ENCODE results near the gene NRIP1. TPM values are rescaled to one million over a fixed set of nuclear protein-coding genes. Genes with fewer than 3 reads are reported as not detected.

NRIP1 gene
- total RNA-seq, 1 donor from 2014 or later: 59.1 TPM

- H2AFZ ChIP-seq (replicated peaks): no peak overlapping the region
- no peak for TF ChIP-seq EZH2 (IDR thresholded peaks at IDR 0.05)
- TF ChIP-seq CTCF (IDR thresholded peaks at IDR 0.05): no peak
- TF ChIP-seq EZH2phosphoT487 (IDR thresholded peaks at IDR 0.05): no peak
- peaks cover 83% of the 10 kb centered on the region for H4K20me1 ChIP-seq (ENCODE audit: low read depth)
- no peak overlapping the region for H3K4me3 ChIP-seq
- Mint-ChIP-seq H3K27me3 (ENCODE audit: insufficient read depth, low read depth) (no peaks in the 10 kb centered on the region), H3K9me3 (peaks cover 29% of the 10 kb centered on the region), H3K4me1 (peaks cover 2% of the 10 kb centered on the region), H3K36me3 (peaks cover 58% of the 10 kb centered on the region), H3K27ac (no peak overlapping the region), H3K4me3 (no peak overlapping the region)
- H3K27ac ChIP-seq: no peak overlapping the region
- H3K9ac ChIP-seq: no peak overlapping the region
- H3K4me2 ChIP-seq: no peak overlapping the region
- no peaks in the 10 kb centered on the region for H3K27me3 ChIP-seq
- H3F3A ChIP-seq (ENCODE audit: low read depth): no peaks in the 10 kb centered on the region
- no peak for DNase-seq (ENCODE audit: low spot score)
- H3K79me2 ChIP-seq (ENCODE audit: low read depth): peaks cover 87% of the 10 kb centered on the region
- no peaks in the 10 kb centered on the region for H3K9me3 ChIP-seq (ENCODE audit: low read depth)
- H3K4me1 ChIP-seq: no peaks in the 10 kb centered on the region
- H3K36me3 ChIP-seq: no peaks in the 10 kb centered on the region
These were observed 46.4 kb downstream of the NRIP1 start for GRCh38 chr21:15018382-15018781.

GRCh38 chr21:15015622-15016471 is 49.0 kb downstream of the NRIP1 start:
- H3K27me3 ChIP-seq: no peaks in the 10 kb centered on the region
- H2AFZ ChIP-seq (replicated peaks): no peak overlapping the region
- no peak for DNase-seq (ENCODE audit: low spot score)
- Mint-ChIP-seq H3K27me3 (ENCODE audit: insufficient read depth, low read depth) (no peaks in the 10 kb centered on the region), H3K4me1 (peaks cover 2% of the 10 kb centered on the region), H3K27ac (no peak overlapping the region), H3K4me3 (no peak overlapping the region), H3K36me3 (peaks cover 47% of the 10 kb centered on the region), H3K9me3 (peaks cover 17% of the 10 kb centered on the region)
- peaks cover 74% of the 10 kb centered on the region for H4K20me1 ChIP-seq (ENCODE audit: low read depth)
- no peaks in the 10 kb centered on the region for H3K4me1 ChIP-seq
- no peak overlapping the region for H3K4me3 ChIP-seq
- no peak overlapping the region for H3K4me2 ChIP-seq
- no peaks in the 10 kb centered on the region for H3K36me3 ChIP-seq
- no peaks in the 10 kb centered on the region for H3F3A ChIP-seq (ENCODE audit: low read depth)
- H3K9me3 ChIP-seq (ENCODE audit: low read depth): no peaks in the 10 kb centered on the region
- H3K79me2 ChIP-seq (ENCODE audit: low read depth): peaks cover 71% of the 10 kb centered on the region
- no peak for TF ChIP-seq EZH2phosphoT487 (IDR thresholded peaks at IDR 0.05)
- no peak for TF ChIP-seq EZH2 (IDR thresholded peaks at IDR 0.05)
- TF ChIP-seq CTCF (IDR thresholded peaks at IDR 0.05): no peak
- H3K27ac ChIP-seq: no peak overlapping the region
- H3K9ac ChIP-seq: no peak overlapping the region

GRCh38 chr21:15014221-15014620 is 50.6 kb downstream of the NRIP1 start:
- Histone ChIP-seq H3F3A (ENCODE audit: low read depth) (no peaks in the 10 kb centered on the region), H3K4me3 (no peak overlapping the region), H3K27ac (no peak overlapping the region), H3K79me2 (ENCODE audit: low read depth) (peaks cover 59% of the 10 kb centered on the region), H3K4me1 (no peaks in the 10 kb centered on the region), H3K27me3 (no peaks in the 10 kb centered on the region), H3K9ac (no peak overlapping the region), H4K20me1 (ENCODE audit: low read depth) (peaks cover 68% of the 10 kb centered on the region), H3K9me3 (ENCODE audit: low read depth) (no peaks in the 10 kb centered on the region), H3K4me2 (no peak overlapping the region), H3K36me3 (no peaks in the 10 kb centered on the region), H2AFZ (replicated peaks) (no peak overlapping the region)
- no peak for DNase-seq (ENCODE audit: low spot score)
- Mint-ChIP-seq H3K9me3 (peaks cover 16% of the 10 kb centered on the region), H3K27ac (no peak overlapping the region), H3K27me3 (ENCODE audit: insufficient read depth, low read depth) (no peaks in the 10 kb centered on the region), H3K4me1 (peaks cover 2% of the 10 kb centered on the region), H3K4me3 (no peak overlapping the region), H3K36me3 (peaks cover 53% of the 10 kb centered on the region)
- no peak for TF ChIP-seq CTCF (IDR thresholded peaks at IDR 0.05)
